Mucosa of rectum (tissue), 2 donors: ENCODE results near the gene BPTF.
A peak's percentile ranks its signal among the peaks of the same experiment; 100 is the strongest.
"Not testable (repeated sequence)": the region's sequence is repeated elsewhere in the genome, so short reads cannot be mapped to it uniquely, and the experiment has no call there.

Experiments used
- H3K27ac ChIP-seq, 2 donors: one replicate each; pipeline ENCODE4 v1.7.0; 2013; ENCODE audit warnings: inconsistent platforms in 2 of 2, low read depth in 2 of 2, low read length in 2 of 2
- H3K27me3 ChIP-seq, 2 donors: one replicate each; pipeline ENCODE4 v1.7.0; 2013; ENCODE audit warnings: low read length in 2 of 2; ENCODE audit not compliant: control insufficient read depth in 2 of 2, insufficient read depth in 2 of 2
- H3K36me3 ChIP-seq, 2 donors: one replicate each; pipeline ENCODE4 v1.7.0; 2013; ENCODE audit warnings: low read length in 2 of 2; ENCODE audit not compliant: control insufficient read depth in 2 of 2, insufficient read depth in 2 of 2
- H3K4me1 ChIP-seq, 2 donors: one replicate each; pipeline ENCODE4 v1.7.0; 2013; ENCODE audit warnings: low read length in 2 of 2, mild to moderate bottlenecking in 1 of 2; ENCODE audit not compliant: control insufficient read depth in 2 of 2, insufficient read depth in 2 of 2
- H3K4me3 ChIP-seq, 2 donors: one replicate each; pipeline ENCODE4 v1.7.0; 2013; ENCODE audit warnings: low read length in 2 of 2
- H3K9ac ChIP-seq, 2 donors: one replicate each; pipeline ENCODE4 v1.7.0; 2013; ENCODE audit warnings: low read length in 2 of 2, low read depth in 1 of 2, mild to moderate bottlenecking in 1 of 2
- H3K9me3 ChIP-seq, 2 donors: one replicate each; pipeline ENCODE4 v1.7.0; 2013; ENCODE audit warnings: low read length in 2 of 2; ENCODE audit not compliant: control insufficient read depth in 2 of 2
- donor health status: healthy.
- donor health status: Normal muscosa, but diverticular disease.

BPTF gene

GRCh38 chr17:67812380-67812779 lies 12.9 kb upstream of the BPTF start:
- not testable (repeated sequence) for H3K4me1 ChIP-seq, H3K27me3 ChIP-seq, H3K27ac ChIP-seq, H3K9ac ChIP-seq, H3K9me3 ChIP-seq, H3K4me3 ChIP-seq, H3K36me3 ChIP-seq

GRCh38 chr17:67813803-67814180 lies 11.5 kb upstream of the BPTF start:
- no peaks in the 10 kb centered on the region for H3K9me3 ChIP-seq
- no peak overlapping the region for H3K27ac ChIP-seq
- H3K4me3 ChIP-seq, result no peak overlapping the region
- no peaks in the 10 kb centered on the region for H3K36me3 ChIP-seq
- no peaks in the 10 kb centered on the region for H3K4me1 ChIP-seq
- no peaks in the 10 kb centered on the region for H3K27me3 ChIP-seq
- H3K9ac ChIP-seq, result no peak overlapping the region

GRCh38 chr17:67818110-67819002 lies 6.9 kb upstream of the BPTF start:
- H3K4me3 ChIP-seq, result no peak overlapping the region
- H3K36me3 ChIP-seq, result no peaks in the 10 kb centered on the region
- H3K9ac ChIP-seq, result no peak overlapping the region
- no peaks in the 10 kb centered on the region for H3K27me3 ChIP-seq
- H3K9me3 ChIP-seq, result no peaks in the 10 kb centered on the region
- H3K27ac ChIP-seq, result no peak overlapping the region
- H3K4me1 ChIP-seq, result no peaks in the 10 kb centered on the region

- H3K4me3 ChIP-seq, result no peak overlapping the region
- no peaks in the 10 kb centered on the region for H3K4me1 ChIP-seq
Measured at GRCh38 chr17:67819722-67820121, 5.6 kb upstream of the BPTF start.

GRCh38 chr17:67821871-67822367 lies 3.4 kb upstream of the BPTF start:
- Histone ChIP-seq H3K4me3 (no peak overlapping the region), H3K9me3 (no peaks in the 10 kb centered on the region), H3K36me3 (no peaks in the 10 kb centered on the region), H3K27ac (no peak overlapping the region), H3K4me1 (no peaks in the 10 kb centered on the region), H3K9ac (no peak overlapping the region), H3K27me3 (no peaks in the 10 kb centered on the region)

More at GRCh38 chr17:67819722-67820121, 5.6 kb upstream of the BPTF start:
- no peaks in the 10 kb centered on the region for H3K9me3 ChIP-seq
- H3K27ac ChIP-seq, result no peak overlapping the region
- no peak overlapping the region for H3K9ac ChIP-seq
- no peaks in the 10 kb centered on the region for H3K36me3 ChIP-seq
- H3K27me3 ChIP-seq, result no peaks in the 10 kb centered on the region

GRCh38 chr17:67825627-67826601 lies 611 bp downstream of the BPTF start:
- H3K27me3 ChIP-seq, H3K36me3 ChIP-seq, H3K9me3 ChIP-seq: not testable (repeated sequence)
- Histone ChIP-seq H3K27ac (peak overlapping the region; percentile 91 to 92), H3K9ac (peak overlapping the region; percentile 76 to 90), H3K4me1 (peaks cover 14 to 15% of the 10 kb centered on the region in 2 donors), H3K4me3 (peak overlapping the region; percentile 91 to 99)

GRCh38 chr17:67829331-67829730 lies 4.0 kb downstream of the BPTF start:
- H3K36me3 ChIP-seq, result no peaks in the 10 kb centered on the region
- no peak overlapping the region for H3K4me3 ChIP-seq
- peak overlapping the region in 1 of 2 donors; percentile 34 for H3K9ac ChIP-seq
- no peak overlapping the region for H3K27ac ChIP-seq
- no peaks in the 10 kb centered on the region for H3K9me3 ChIP-seq
- peaks cover 14 to 15% of the 10 kb centered on the region in 2 donors for H3K4me1 ChIP-seq
- H3K27me3 ChIP-seq, result no peaks in the 10 kb centered on the region

GRCh38 chr17:67830440-67830839 lies 5.1 kb downstream of the BPTF start:
- peaks cover 14 to 15% of the 10 kb centered on the region in 2 donors for H3K4me1 ChIP-seq
- H3K9me3 ChIP-seq, result no peaks in the 10 kb centered on the region
- H3K9ac ChIP-seq, result peak overlapping the region in 1 of 2 donors; percentile 42
- H3K4me3 ChIP-seq, result no peak overlapping the region
- H3K27ac ChIP-seq, result no peak overlapping the region
- H3K27me3 ChIP-seq, result no peaks in the 10 kb centered on the region
- H3K36me3 ChIP-seq, result no peaks in the 10 kb centered on the region

- no peaks in the 10 kb centered on the region for H3K36me3 ChIP-seq
- H3K9me3 ChIP-seq, result no peaks in the 10 kb centered on the region
- H3K9ac ChIP-seq, result no peak overlapping the region
- no peak overlapping the region for H3K4me3 ChIP-seq
- no peaks in the 10 kb centered on the region for H3K27me3 ChIP-seq
- H3K4me1 ChIP-seq, result peaks cover 14 to 15% of the 10 kb centered on the region in 2 donors
- no peak overlapping the region for H3K27ac ChIP-seq
Measured at GRCh38 chr17:67831268-67831667, 6.0 kb downstream of the BPTF start.

GRCh38 chr17:67833134-67833533 lies 7.8 kb downstream of the BPTF start:
- no peak overlapping the region for H3K4me3 ChIP-seq
- H3K36me3 ChIP-seq, result no peaks in the 10 kb centered on the region
- H3K9ac ChIP-seq, result no peak overlapping the region
- H3K27me3 ChIP-seq, result no peaks in the 10 kb centered on the region
- no peak overlapping the region for H3K27ac ChIP-seq
- no peaks in the 10 kb centered on the region for H3K9me3 ChIP-seq
- H3K4me1 ChIP-seq, result peaks cover 5 to 14% of the 10 kb centered on the region in 2 donors
